Islet precursor cell (in vitro differentiated cells): Measurements from ENCODE around the gene ABCG1.

Experiments
- DNase-seq: peaks from one replicate; pipeline ENCODE4 v3.0.0-alpha.2; 2018

The ABCG1 gene

GRCh38 chr21:42336054-42336453 is 117.1 kb downstream of the ABCG1 start:
- peak; percentile 79 for DNase-seq

- DNase-seq: no peak
These were observed 118.3 kb downstream of the ABCG1 start for GRCh38 chr21:42337276-42337675.

GRCh38 chr21:42337830-42338728 is 119.1 kb downstream of the ABCG1 start:
- peak; percentile 79 for DNase-seq

- DNase-seq: peak; percentile 50
These were observed 120.1 kb downstream of the ABCG1 start for GRCh38 chr21:42338729-42339715.

GRCh38 chr21:42340187-42341050 is 121.5 kb downstream of the ABCG1 start:
- peak; percentile 37 for DNase-seq

- peak; percentile 37 for DNase-seq
These were observed 123.0 kb downstream of the ABCG1 start for GRCh38 chr21:42341776-42342542.

GRCh38 chr21:42343101-42343500 is 124.2 kb downstream of the ABCG1 start:
- DNase-seq: peak; percentile 32

GRCh38 chr21:42343556-42343955 is 124.6 kb downstream of the ABCG1 start:
- peak; percentile 28 for DNase-seq

- DNase-seq: peak; percentile 24
These were observed 125.1 kb downstream of the ABCG1 start for GRCh38 chr21:42343963-42344510.

- DNase-seq: no peak
These were observed 125.7 kb downstream of the ABCG1 start for GRCh38 chr21:42344631-42345030.

- DNase-seq: peak; percentile 7
These were observed 127.5 kb downstream of the ABCG1 start for GRCh38 chr21:42346441-42346840.
